Measurements from ENCODE around the gene RAB1A.

The RAB1A gene

DNA sequence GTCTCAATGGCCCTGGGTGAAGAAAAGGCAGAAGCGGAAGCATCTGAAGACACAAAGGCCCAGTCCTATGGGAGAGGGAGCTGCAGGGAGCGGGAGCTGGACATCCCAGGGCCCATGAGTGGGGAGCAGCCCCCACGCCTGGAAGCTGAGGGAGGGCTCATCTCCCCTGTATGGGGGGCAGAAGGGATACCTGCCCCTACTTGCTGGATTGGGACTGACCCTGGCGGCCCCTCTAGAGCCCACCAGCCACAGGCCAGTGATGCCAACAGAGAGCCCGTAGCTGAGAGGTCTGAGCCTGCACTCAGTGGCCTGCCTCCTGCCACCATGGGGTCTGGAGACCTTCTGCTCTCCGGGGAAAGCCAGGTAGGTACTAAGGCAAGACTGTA, 60.5 kb downstream of the RAB1A start:
- TF ChIP-seq, protein P1, sequence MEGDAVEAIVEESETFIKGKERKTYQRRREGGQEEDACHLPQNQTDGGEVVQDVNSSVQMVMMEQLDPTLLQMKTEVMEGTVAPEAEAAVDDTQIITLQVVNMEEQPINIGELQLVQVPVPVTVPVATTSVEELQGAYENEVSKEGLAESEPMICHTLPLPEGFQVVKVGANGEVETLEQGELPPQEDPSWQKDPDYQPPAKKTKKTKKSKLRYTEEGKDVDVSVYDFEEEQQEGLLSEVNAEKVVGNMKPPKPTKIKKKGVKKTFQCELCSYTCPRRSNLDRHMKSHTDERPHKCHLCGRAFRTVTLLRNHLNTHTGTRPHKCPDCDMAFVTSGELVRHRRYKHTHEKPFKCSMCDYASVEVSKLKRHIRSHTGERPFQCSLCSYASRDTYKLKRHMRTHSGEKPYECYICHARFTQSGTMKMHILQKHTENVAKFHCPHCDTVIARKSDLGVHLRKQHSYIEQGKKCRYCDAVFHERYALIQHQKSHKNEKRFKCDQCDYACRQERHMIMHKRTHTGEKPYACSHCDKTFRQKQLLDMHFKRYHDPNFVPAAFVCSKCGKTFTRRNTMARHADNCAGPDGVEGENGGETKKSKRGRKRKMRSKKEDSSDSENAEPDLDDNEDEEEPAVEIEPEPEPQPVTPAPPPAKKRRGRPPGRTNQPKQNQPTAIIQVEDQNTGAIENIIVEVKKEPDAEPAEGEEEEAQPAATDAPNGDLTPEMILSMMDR (conservative IDR thresholded peaks at IDR 0.05; ENCODE audit: low read length), result no peak
- H3K4me3 ChIP-seq (ENCODE audit: low read length), result no peak overlapping the region
- DNase-seq (ENCODE audit: low read depth), result no peak

DNA sequence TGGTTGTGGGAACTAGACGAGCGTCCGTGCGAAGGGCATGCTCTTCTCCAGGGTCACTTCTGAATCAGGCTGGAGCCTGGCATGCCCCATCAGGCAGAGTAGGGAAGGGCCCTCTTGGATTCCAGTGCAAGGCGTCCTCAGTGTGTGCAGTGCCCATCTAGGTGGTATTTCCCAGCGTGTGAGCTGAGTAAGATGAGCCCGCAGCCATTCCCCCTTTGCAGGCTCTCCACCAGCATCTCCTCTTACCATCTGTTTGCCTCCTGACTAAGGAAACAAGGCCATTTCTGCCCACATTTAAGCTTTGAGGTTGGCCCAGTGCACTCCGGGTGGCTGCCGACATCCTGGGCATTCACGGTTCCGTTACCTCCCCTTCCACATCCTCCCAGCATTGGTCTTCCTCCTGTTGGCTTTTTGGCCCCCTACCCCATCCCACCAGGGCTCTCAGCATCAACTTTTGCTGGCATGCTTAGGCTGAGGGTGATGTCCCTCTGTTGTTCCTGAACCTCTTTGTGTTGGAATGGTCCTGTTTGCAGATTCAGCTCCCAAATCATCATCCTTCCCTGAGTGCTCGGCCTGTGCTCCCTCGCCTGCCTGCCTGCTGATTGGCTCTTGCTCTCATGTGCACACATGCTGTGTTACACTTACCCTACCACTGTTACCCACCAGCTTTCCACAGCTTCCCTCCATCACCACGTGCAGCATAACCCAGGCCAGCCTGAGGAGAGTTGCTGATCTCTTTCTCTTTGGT, 61.9 kb downstream of the RAB1A start:
- TF ChIP-seq, protein P1 (conservative IDR thresholded peaks at IDR 0.05; ENCODE audit: low read length), result no peak
- no peak overlapping the region for H3K4me3 ChIP-seq (ENCODE audit: low read length)
- DNase-seq (ENCODE audit: low read depth), result no peak

DNA sequence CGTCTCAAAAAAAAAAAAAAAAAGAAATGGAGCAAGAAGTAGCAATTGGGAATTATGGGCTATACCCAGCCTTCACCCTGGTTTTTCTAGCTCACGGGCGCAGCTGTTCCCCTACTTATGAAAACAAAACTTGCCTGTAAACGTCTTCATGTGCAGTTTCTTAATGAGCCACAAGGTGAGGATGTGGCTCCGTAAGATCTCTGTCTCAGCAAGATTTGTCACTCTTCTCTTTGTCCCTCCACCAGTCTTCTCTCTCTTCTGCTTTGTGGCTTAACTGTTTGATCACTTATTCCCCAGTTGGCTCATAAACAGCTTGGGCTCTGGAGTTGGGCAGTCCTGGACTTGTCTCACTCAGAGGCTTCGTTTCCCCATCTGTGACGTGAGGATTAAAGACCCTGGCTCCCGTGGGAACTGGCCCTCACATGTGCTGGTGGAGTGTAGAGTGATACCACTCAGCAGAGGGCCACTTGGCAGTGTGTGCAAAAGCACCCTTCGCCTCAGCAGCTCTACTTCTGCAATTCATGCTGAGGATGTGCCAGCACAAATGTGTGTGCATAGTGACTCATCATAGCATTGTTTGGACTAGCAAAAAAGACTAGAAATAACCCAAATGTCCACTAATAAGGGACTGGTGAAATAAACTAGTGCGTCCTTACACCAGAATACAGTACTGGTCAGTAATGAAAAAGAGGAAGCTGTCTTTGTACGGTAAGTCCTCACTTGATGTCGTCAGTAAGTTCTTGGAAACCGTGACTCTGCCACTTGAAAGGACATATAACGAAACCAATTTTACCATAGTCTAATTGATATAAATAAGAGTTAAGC, 65.0 kb downstream of the RAB1A start:
- TF ChIP-seq, protein P1 (conservative IDR thresholded peaks at IDR 0.05; ENCODE audit: low read length), result peak; percentile 70
- peak; percentile 94 for DNase-seq (ENCODE audit: low read depth)
- H3K4me3 ChIP-seq (ENCODE audit: low read length), result peak overlapping the region; percentile 16; the same call in 1 of the 2 replicates

DNA sequence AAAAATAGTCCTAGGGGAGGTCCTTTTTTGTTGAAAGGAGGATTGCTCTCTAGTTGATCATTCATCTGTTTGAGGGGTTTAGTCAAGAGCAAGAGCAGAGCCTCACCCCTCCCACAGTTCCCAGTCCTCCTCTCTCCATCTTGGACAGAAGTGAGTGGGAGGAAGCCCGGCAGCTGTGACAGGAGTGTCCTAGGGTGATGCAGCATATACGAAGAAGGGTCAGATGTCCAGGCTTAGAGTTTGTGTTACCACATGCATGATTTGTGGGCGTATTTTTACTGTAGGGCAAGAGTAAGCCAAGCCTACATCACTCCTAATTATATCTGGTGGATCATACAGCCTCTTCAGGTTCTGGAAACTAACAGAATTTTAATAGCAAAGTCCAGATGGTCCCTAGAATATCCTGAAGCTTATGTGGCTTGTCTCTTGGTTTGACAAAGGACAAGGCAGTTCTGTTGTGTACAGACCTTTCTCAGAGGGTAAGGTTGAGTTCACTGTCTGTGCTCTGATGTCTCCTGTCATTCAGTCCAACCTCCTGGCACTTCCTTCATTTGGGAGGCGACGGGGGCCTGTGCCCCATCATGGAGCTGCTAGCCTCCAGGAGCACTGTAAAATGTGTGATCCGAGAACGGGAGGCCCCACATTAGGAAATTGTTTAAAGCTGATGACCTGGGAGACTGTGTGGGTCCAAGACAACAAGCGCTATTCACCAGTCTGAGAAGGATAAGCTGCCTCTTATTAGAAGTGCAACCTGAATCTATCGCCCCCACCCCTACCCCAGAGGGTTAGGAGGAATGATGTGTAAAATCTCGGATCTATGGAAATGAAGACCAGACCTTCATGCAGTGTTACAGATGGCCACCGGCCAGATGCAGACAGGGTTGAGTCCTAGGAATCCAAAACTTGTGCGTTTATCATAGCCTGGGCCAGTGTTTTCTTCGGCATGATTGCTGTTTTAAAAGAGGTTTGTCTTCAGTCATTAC, 66.8 kb downstream of the RAB1A start:
- peak; percentile 50 for DNase-seq (ENCODE audit: low read depth)
- H3K4me3 ChIP-seq (ENCODE audit: low read length), result no peak overlapping the region

DNA sequence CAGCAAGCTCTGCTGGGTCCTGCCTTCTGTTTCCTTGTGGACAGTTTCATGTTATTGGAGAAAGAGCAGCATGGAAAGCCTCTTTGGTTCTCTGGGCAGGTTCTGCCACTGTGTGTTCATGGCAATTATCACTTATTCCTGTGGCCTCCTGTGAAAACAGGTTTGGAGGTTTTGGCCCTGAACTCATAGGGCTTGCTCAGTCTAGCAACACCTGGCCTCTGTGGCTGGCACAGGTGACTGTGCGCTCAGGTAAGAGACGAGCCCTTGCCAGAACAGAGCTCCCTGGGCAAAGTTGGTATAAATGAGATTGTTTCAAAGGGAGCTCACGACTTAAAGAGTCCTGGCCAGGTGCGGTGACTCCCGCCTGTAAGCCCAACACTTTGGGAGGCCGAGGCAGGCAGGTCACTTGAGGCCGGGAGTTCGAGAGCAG, 68.0 kb downstream of the RAB1A start:
- DNase-seq (ENCODE audit: low read depth), result no peak
- TF ChIP-seq, protein P1 (conservative IDR thresholded peaks at IDR 0.05; ENCODE audit: low read length), result no peak
- H3K4me3 ChIP-seq (ENCODE audit: low read length), result no peak overlapping the region

More for the DNA sequence above, 66.8 kb downstream of the RAB1A start:
- TF ChIP-seq, protein P1 (conservative IDR thresholded peaks at IDR 0.05; ENCODE audit: low read length), result no peak; the same call in 1 of the 2 replicates

DNA sequence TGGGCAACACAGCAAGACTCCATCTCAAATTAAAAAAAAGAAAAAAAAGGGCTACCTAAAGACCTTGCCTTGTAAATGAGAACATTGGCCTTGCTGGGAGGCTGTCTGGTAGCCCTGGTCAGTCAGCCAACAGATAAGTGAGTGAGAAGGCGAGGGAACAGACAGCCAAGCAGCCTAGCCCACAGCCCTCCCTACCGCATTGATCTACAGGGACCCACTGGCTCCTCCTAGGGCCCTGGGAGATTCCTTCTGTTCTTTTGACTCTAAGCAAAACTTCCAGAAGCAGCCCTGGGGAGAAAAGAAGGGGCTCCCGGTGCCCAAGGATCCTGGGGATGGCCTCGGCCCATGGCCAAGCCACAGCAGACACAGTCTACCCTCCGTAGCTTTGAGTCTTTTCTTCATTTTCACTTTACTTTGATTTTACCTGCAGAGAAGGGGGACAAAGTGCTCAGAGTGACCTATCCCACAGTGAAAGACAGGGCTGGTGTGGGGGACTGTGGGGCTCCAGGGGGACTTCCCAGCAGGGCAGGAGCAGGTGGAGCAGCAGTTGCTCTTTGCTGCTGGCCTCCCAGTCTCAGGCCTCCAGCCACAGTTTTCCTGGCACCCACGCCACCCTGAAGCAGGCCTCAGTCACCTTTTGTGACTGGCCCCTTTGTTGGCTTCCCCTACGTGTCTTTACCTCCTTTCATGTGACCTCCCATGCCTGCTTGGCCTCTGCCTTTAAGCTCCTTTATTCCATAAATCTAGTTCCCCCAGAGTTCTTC, 68.6 kb downstream of the RAB1A start:
- H3K4me3 ChIP-seq (ENCODE audit: low read length), result no peak overlapping the region
- DNase-seq (ENCODE audit: low read depth), result no peak
- TF ChIP-seq, protein P1 (conservative IDR thresholded peaks at IDR 0.05; ENCODE audit: low read length), result no peak

Measured in AG10803 (cell line).